Ecto neural progenitor cell (in vitro differentiated cells): ENCODE measurements around the gene MT1A.

ENCODE experiments used
- DNase-seq: peaks from one replicate; pipeline ENCODE4 v3.0.0-alpha.2; 2018; ENCODE audit warnings: low spot score

The MT1A gene

DNA sequence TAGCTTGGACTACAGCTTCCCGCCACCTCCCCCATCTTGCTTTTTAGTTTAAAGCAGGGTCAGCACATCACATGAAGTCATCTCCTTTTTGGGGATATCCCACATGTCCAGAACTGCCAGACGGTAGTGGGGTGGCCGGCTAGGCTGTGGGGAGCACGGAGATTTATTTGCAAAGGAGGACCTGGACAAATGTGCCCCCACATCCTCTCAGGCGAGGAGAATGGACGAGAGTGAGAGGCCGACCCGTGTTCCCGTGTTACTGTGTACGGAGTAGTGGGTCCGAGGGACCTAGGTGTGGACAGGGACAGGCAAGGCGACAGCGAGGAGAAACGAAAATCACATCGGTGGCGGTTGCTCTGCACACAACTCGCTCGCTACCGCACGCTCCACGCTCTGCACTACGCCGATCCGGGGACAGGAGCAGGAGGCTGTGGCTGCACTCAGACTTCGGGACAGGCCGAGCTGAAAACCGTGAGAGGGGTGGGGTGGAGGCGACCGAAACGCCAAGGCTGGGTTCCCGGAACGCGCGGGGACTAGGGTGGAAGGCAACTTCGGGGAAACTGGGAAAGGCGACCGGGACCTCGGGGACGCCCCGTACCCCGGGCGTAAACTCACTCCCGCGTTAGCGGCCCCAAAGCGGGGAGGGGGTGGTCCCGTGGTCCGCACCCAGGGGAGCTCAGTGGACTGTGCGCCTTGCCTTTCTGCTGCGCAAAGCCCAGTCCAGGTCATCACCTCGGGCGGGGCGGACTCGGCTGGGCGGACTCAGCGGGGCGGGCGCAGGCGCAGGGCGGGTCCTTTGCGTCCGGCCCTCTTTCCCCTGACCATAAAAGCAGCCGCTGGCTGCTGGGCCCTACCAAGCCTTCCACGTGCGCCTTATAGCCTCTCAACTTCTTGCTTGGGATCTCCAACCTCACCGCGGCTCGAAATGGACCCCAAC lies at the start of gene MT1A:
TSS of gene MT1A (plus strand) at position 853 of the 937 bp plus-strand sequence. CDS start at position 926, 73 bp downstream.
- peak; percentile 81 for DNase-seq

GRCh38 chr16:56588781-56589140 lies 49.7 kb upstream of the MT1A start:
- DNase-seq, result no peak

- DNase-seq, result no peak
Observed at GRCh38 chr16:56589141-56590039, 49.1 kb upstream of the MT1A start, which contains the start of gene MT3. Gene MT3, plus strand, starts transcription at chr16:56589528. Its CDS starts 63 bp downstream, at chr16:56589591.

GRCh38 chr16:56591377-56592060 lies 46.9 kb upstream of the MT1A start:
- DNase-seq, result no peak

GRCh38 chr16:56593573-56594291 lies 44.7 kb upstream of the MT1A start:
- DNase-seq, result no peak

GRCh38 chr16:56594292-56594619 lies 44.2 kb upstream of the MT1A start:
- DNase-seq, result no peak

GRCh38 chr16:56600398-56600999 lies 38.0 kb upstream of the MT1A start:
- no peak for DNase-seq

DNA sequence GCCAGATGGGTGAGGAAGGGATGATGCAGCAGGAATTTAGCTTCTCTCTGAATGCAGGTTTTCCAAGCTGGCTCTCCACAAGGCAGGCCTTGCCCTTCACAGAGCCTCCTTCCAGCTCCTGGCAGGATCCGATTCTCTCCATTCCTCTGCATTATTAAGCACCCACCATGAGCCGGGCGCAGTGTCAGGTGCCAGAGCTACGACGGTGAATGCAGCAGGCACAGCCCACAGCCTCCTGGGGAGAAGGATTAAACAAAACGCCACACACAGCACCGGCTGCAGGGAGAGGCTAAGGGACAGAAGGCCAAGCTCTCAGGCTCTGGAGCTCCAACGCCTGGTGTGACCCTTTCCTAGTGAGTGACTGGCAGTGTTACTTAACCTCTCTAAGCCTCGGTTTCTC lies 37.1 kb upstream of the MT1A start:
- no peak for DNase-seq

DNA sequence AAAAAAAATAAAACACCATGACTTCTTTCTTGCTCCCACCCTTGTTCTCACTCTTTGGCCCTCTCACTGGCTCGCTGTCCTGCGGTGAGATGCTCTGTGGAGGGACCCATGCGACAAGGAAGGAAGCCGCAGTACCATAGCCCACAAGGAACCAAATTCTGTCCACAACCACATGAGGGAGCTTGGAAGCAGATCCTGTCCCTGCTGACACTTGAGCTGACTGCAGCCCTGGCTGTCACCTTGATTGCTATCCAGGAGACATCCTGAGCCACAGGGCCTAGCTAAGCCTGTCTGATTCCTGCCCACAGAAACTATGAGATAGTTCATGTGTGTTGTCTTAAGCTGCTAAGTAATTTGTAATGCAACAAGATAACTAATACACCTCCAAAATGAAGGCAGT lies 34.9 kb upstream of the MT1A start:
- DNase-seq, result no peak

DNA sequence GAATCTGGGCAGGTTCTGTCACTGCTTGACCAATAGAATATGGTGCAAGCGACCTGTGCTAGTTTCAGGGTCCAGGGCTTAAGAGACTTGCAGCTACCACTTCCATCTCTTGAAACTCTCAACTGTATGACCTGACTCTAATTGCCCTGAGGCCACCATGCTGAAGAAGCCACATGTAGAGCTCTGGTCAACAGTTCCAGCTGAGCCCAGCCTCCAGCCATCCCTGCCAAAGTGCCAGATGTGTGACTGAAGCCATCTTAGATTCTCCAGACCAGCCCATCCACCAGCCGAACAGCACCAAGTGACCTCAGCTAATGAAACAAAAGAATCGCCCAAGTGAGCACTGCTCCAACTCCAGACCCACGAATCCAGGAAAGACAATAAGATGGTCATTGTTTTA lies 33.5 kb upstream of the MT1A start:
- DNase-seq, result no peak

GRCh38 chr16:56605475-56605874 lies 33.0 kb upstream of the MT1A start:
- DNase-seq, result no peak

DNA sequence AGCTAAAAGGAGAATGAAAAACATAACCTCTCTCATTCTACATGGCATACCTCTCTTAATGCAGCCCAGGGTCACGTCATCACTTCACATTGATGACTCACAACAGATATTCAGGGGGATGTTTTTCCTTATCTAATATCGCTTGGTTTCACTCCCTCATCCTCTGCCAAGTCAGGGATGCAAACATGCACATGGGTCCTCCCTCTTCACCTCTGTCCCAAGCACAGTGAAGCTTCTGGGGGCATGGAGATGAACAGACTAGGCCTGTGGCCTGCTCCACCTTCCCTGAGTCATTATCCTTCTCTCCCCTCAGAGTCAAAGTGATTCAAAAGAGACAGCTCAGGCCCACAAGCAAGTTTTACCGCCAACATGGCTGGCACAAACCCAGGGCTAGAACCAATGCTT lies 32.4 kb upstream of the MT1A start:
- no peak for DNase-seq

DNA sequence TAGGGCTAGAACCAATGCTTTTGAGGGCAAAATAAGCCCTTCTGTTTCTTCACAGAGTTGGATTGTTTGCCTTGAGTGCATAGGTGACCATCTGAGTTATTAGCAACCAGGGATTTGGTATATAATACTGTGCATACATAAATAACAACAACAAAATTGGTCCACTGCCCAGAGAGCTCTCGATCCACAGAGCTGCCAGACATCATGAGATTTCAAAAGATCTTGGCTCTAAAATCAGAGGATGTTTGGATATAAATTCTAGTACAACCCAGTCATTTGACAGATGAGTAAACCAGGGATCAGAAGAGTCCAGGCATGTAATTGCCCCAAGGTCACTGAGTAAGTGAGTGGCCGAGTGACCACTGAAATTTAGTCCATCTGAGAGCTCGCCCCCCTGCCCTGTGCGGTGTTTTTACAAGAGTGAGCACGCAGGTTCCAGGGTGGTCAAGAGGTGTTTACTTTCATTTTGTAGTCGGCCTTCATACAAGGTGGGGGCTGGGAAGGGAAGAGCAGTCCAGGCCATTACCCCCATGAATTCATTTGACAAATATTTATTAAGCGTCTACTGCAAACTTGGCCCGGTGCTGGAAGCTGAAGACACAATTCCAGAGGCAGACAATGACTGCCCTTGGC lies 31.9 kb upstream of the MT1A start:
- DNase-seq, result no peak

- DNase-seq, result no peak
Observed at GRCh38 chr16:56607109-56607618, 31.3 kb upstream of the MT1A start.

- no peak for DNase-seq
Observed at GRCh38 chr16:56607675-56608042, 30.8 kb upstream of the MT1A start.

- peak; percentile 91 for DNase-seq
Observed at GRCh38 chr16:56608043-56608875, 30.2 kb upstream of the MT1A start, which contains the start of gene MT2A. Gene MT2A, plus strand, starts transcription at chr16:56608584. Its CDS starts 72 bp downstream, at chr16:56608656.

DNA sequence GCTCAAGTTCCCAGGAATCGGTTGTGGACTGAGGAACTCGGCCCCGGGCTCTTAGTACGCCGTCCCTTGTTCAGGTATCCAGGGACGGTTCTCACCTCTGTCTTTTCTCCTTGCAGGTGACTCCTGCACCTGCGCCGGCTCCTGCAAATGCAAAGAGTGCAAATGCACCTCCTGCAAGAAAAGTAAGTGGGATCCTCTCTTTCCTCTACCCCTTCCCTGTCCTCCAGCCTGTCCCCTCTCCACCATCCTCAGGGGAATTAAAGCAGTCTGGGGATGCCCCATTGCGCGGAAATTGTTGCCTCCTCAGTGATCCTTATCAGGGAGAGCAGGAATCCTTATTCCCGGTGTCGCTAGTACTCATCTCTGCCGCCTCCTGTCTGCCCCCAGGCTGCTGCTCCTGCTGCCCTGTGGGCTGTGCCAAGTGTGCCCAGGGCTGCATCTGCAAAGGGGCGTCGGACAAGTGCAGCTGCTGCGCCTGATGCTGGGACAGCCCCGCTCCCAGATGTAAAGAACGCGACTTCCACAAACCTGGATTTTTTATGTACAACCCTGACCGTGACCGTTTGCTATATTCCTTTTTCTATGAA lies 29.5 kb upstream of the MT1A start:
- no peak for DNase-seq

GRCh38 chr16:56609463-56609921 lies 29.0 kb upstream of the MT1A start:
- no peak for DNase-seq

GRCh38 chr16:56610017-56610608 lies 28.4 kb upstream of the MT1A start:
- no peak for DNase-seq
